NCI-H2081 treated with DMSO at 0.1 percent for 48 hours (cell line): ENCODE measurements around the gene JAK2.

Experiments used
- DNase-seq: peaks from one replicate; lab custom pipeline; 2025; lab: John Stamatoyannopoulos, UW

The JAK2 gene

GRCh38 chr9:5144217-5144616, 159.1 kb downstream of the JAK2 start:
- DNase-seq = no peak

- DNase-seq = no peak
These were observed 161.2 kb downstream of the JAK2 start for GRCh38 chr9:5146241-5146640.
